Activated naive CD4-positive, alpha-beta T cell treated with anti-CD3 and anti-CD28 coated beads, Interleukin-2, amount 10 ng/mL, durations not matched to agents 5 hours and 36 hours (primary cell): ENCODE results near the gene SLC36A1. TPM values are rescaled to one million over a fixed set of nuclear protein-coding genes. Genes with fewer than 3 reads are reported as not detected.

Experiments used
- microRNA-seq: library from miRNA; unstranded; fragments of <30 nt; microRNA quantifications from one replicate; pipeline ENCODE4 v1.2.0, GENCODE V29; 2022; ENCODE audit warnings: borderline microRNAs expressed, borderline replicate concordance
- total RNA-seq, 2 experiments: library from RNA; stranded (reverse); gene quantifications; one replicate each; pipeline ENCODE4 v1.2.3, GENCODE V29; 2021

Gene SLC36A1
- 1 to 10 TPM; 5.6 to 5.7 TPM for total RNA-seq

GRCh38 chr5:151447174-151448037 is at the start of gene SLC36A1:
Gene SLC36A1, plus strand, starts transcription at chr5:151447603. Its CDS starts 11,190 bp downstream, at chr5:151458793.

Small RNA genes lying within 50 kb of the gene (microRNA-seq; reads per million reads assigned to microRNA genes)
- not detected for gene MIR6499

Other genes with a start within 250 kb of the SLC36A1 start
- 10 to 100 TPM; 63.3 to 64.7 TPM for gene CCDC69, start 223.5 kb upstream of the SLC36A1 start, total RNA-seq
- 10 to 100 TPM; 23.5 to 26.4 TPM for gene GM2A, start 194.4 kb upstream of the SLC36A1 start, total RNA-seq
- not detected for gene SLC36A3, start 143.8 kb upstream of the SLC36A1 start, total RNA-seq
- not detected for gene SLC36A2, start 100.0 kb upstream of the SLC36A1 start, total RNA-seq
- gene FAT2, start 143.7 kb downstream of the SLC36A1 start, total RNA-seq = not detected
- gene SPARC, start 239.3 kb downstream of the SLC36A1 start, total RNA-seq = under 1 TPM in 1 of 2 experiments, not detected in 1; 0.89 TPM